Kidney epithelial cell (primary cell): Measurements from ENCODE around the gene L3MBTL4. TPM values are rescaled to one million over a fixed set of nuclear protein-coding genes. Genes with fewer than 3 reads are reported as not detected.

ENCODE experiments used
- DNase-seq: peaks from one replicate; pipeline ENCODE4 v3.0.0-alpha.2; 2010; ENCODE audit warnings: low read depth
- H3K27me3 ChIP-seq: 2 replicates; pipeline ENCODE4 v1.6.0; 2011; ENCODE audit warnings: low read length; ENCODE audit not compliant: control insufficient read depth, insufficient read depth
- H3K36me3 ChIP-seq: 2 replicates; pipeline ENCODE4 v1.5.1; 2011; ENCODE audit warnings: low read length; ENCODE audit not compliant: control insufficient read depth, insufficient read depth
- H3K4me3 ChIP-seq: 2 replicates; pipeline ENCODE4 v1.5.1; 2011; ENCODE audit warnings: low read depth, mild to moderate bottlenecking, control low read depth, low read length
- CTCF ChIP-seq: IDR thresholded peaks from 2 replicates; pipeline ENCODE4 v1.5.1; 2011; ENCODE audit warnings: mild to moderate bottlenecking, moderate library complexity, low read length, control low read depth, inconsistent platforms; ENCODE audit not compliant: insufficient read depth, poor library complexity, severe bottlenecking
- total RNA-seq: library from RNA; depleted of rRNA; stranded (reverse); fragments of >200 nt; gene quantifications from 2 replicates; pipeline ENCODE4 v1.2.3, GENCODE V29; 2015

The L3MBTL4 gene
- total RNA-seq, 1 donor from 2014 or later, result 9.8 TPM

GRCh38 chr18:5977022-5977421 is 437.7 kb downstream of the L3MBTL4 start:
- no peak for DNase-seq
- H3K36me3 ChIP-seq, result no peaks in the 10 kb centered on the region
- TF ChIP-seq CTCF, result no peak
- no peaks in the 10 kb centered on the region for H3K27me3 ChIP-seq
- H3K4me3 ChIP-seq, result no peak overlapping the region

- peak; percentile 58 for DNase-seq
- Histone ChIP-seq H3K36me3 (no peaks in the 10 kb centered on the region), H3K27me3 (no peaks in the 10 kb centered on the region), H3K4me3 (no peak overlapping the region)
- peak; percentile 10 for TF ChIP-seq CTCF
Measured at GRCh38 chr18:5975111-5976002, 439.4 kb downstream of the L3MBTL4 start.

- Histone ChIP-seq H3K27me3 (no peaks in the 10 kb centered on the region), H3K36me3 (no peaks in the 10 kb centered on the region), H3K4me3 (no peak overlapping the region)
- TF ChIP-seq CTCF, result no peak
- no peak for DNase-seq
Measured at GRCh38 chr18:5974696-5975095, 440.0 kb downstream of the L3MBTL4 start.

GRCh38 chr18:5973099-5973498 is 441.6 kb downstream of the L3MBTL4 start:
- H3K36me3 ChIP-seq, result no peaks in the 10 kb centered on the region

GRCh38 chr18:5972298-5972697 is 442.4 kb downstream of the L3MBTL4 start:
- no peak for DNase-seq
- no peaks in the 10 kb centered on the region for H3K27me3 ChIP-seq
- no peak overlapping the region for H3K4me3 ChIP-seq
- H3K36me3 ChIP-seq, result no peaks in the 10 kb centered on the region
- TF ChIP-seq CTCF, result no peak

More at GRCh38 chr18:5973099-5973498, 441.6 kb downstream of the L3MBTL4 start:
- no peak for DNase-seq
- Histone ChIP-seq H3K27me3 (no peaks in the 10 kb centered on the region), H3K4me3 (no peak overlapping the region)
- no peak for TF ChIP-seq CTCF
